Fibroblast of skin of left biceps (primary cell): ENCODE data around the gene RUBCN.
"Not testable (repeated sequence)": the region's sequence is repeated elsewhere in the genome, so short reads cannot be mapped to it uniquely, and the experiment has no call there.

Source experiments
- DNase-seq, 2 experiments: peaks; one replicate each; pipeline ENCODE4 v3.0.0-alpha.2; 2013; ENCODE audit warnings: low read depth in 2 of 2

Gene RUBCN

DNA sequence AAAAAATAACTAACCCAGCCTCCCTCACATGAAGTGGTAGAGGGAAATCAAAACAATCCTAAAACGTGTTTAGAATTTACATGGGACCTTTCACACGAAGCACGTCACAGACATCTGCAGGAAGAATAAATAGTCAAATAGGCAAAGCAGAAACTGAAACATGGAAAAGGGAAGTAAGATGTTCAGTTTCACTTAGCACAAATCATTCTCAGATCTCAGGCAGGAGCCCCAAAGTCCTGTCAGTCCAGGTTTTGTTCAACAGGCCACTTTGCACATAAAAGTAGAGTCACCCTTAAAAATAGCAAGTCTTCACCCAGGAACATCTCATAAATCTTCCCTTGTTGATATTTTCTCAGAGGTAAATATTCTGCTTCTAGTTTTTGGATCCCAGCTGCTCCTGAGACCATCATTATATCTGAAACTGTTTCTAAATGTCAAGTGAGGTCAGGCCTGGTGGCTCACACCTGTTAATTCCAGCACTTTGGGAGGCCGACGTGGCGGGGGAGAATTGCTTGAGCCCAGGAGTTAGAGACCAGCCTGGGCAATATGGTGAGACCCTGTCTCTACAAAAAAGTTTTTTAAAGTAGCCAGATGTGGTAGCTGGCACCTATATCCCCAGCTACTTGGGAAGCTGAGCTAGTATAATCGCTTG, 1.9 kb downstream of the RUBCN start:
- no peak for DNase-seq

- DNase-seq = no peak
Observed at GRCh38 chr3:197733042-197733441, 3.7 kb downstream of the RUBCN start.

GRCh38 chr3:197731483-197731882, 5.2 kb downstream of the RUBCN start:
- DNase-seq = not testable (repeated sequence)

DNA sequence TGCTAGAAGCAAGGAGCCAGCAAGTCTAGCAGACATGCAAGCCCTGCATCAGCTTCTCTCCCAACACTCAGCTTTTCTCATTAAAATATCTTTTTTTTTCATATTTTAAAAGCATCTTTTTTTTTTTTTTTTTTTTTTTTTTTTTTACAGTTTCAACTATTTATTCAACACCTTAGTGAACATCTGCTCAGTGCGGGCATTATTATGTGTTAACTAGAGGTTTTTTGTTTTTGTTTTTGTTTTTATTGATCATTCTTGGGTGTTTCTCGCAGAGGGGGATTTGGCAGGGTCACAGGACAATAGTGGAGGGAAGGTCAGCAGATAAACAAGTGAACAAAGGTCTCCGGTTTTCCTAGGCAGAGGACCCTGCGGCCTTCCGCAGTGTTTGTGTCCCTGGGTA, 5.9 kb downstream of the RUBCN start:
- not testable (repeated sequence) for DNase-seq

- DNase-seq = peak in 1 of 2 experiments; percentile 42
Observed at GRCh38 chr3:197730200-197730599, 6.5 kb downstream of the RUBCN start.

- DNase-seq = no peak
Observed at GRCh38 chr3:197728487-197728886, 8.2 kb downstream of the RUBCN start.

- not testable (repeated sequence) for DNase-seq
Observed at GRCh38 chr3:197727878-197728277, 8.8 kb downstream of the RUBCN start.

- DNase-seq = no peak
Observed at GRCh38 chr3:197722734-197723133, 14.0 kb downstream of the RUBCN start.

DNA sequence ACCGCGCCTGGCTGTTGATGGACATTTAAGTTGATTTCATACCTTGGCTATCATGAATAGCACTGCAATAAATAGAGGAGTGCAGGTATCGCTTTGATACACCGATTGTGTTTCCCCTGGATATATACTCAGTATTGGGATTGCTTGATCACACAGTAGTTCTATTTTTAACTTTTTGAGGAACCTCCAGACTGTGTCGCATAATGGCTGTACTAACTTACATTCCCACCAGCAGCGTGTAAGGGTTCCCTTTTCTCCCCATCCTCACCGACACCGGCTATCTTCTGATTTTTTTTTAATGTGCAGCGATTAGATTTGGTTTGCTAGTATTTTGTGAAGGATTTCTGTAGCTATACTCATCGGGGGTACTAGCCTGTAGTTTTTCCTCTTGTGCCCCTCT, 16.0 kb downstream of the RUBCN start:
- no peak for DNase-seq

- no peak for DNase-seq
Observed at GRCh38 chr3:197718891-197719290, 17.8 kb downstream of the RUBCN start.

DNA sequence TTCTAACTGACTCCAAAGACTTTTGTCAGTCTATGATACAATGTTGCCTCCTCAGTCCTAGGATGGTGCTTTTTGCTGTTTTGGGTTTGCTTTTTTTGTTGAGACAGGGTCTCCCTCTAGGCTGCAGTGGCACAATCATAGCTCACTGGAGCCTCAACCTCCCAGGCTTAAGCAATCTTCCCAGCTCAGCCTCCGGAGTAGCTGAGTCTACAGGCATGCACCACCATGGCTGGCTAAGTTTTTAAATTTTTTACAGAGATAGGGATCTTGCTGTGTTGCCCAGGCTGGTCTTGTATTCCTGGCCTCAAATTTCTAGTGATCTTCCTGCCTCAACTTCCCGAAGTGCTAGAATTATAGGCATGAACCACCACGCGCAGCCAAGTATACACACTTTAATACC, 22.5 kb downstream of the RUBCN start:
- DNase-seq = no peak

DNA sequence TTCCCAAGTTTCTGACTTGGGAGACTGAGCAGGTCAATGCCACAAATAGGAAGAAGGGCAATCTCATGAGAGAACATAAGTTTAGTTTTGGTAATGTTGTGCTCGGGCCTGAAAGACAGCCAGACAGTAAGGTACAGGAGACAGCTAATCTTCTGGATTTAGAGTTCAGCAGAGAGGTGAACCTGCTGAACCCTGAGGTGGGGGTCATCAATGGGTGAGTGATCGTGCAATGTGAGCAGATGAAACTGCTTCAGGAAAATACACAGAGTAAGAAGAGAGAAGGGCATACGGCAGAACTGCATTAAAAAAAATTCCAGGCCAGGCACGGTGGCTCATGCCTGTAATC, 23.3 kb downstream of the RUBCN start:
- DNase-seq = no peak

DNA sequence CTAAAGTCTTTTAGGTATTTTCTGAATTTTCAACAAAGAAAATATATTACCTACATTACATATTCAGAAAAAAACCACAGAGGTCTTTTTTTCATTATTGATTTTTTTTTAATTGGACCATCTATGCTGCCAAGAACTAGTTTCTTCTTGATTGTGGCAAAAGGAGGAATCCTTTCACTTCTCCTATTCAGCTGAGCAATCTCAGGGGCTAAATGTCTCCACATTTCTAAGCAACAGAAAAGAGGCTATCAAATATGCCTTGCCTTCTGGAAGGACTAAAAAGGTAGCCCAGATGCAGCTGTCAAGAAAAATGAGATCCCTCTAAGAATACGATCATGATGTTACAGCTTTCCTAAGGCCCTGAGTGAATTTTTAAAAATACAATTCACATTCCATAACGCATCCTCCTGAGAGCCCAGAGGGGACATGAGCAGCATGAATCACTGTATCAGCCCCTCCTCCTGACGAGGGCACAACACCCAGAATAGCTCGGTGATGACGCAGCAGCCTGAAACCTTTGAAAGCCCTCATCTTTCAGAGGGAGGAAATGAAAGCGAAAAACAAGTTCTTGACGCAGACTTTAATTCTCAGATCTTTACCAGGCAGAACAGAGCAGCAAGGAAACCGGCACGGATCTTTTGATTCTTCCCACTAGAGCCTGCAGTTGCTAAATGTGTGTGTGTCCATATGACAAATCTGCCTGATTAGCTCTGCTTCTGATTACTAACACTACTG, 24.6 kb downstream of the RUBCN start:
- DNase-seq = peak; percentile 89 to 90

DNA sequence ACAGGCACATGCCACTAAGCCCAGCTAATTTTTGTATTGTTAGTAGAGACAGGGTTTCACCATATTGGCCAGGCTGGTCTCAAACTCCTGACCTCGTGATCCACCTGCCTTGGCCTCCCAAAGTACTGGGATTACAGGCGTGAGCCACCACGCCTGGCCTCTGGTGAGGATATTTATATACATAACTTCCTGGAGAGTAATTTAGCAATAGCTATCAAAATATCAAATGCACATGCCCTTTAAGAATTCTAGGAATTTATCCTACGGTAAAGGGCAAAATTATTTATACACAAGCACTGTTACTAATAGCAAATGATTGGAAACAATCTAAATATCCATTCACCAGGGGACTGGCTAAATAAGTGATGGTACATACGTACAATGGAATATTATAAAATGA, 25.7 kb downstream of the RUBCN start:
- not testable (repeated sequence) for DNase-seq

DNA sequence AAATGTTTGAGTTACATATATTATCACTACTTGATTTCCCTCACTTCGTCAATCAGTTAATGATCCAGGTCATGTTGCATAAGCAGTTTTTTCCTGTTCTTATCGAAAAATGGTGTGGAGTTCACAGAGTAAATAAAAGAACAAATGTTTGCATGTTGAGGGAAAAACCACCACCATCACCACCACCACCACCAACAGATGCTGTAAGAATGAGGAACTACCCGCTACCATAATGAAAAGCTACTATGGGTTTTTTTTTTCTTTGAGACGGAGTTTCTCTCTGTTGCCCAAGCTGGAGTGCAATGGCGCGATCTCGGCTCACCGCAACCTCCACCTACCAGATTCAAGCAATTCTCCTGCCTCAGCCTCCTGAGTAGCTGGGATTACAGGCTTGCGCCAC, 27.6 kb downstream of the RUBCN start:
- no peak for DNase-seq

GRCh38 chr3:197706658-197707057, 30.0 kb downstream of the RUBCN start:
- DNase-seq = no peak

DNA sequence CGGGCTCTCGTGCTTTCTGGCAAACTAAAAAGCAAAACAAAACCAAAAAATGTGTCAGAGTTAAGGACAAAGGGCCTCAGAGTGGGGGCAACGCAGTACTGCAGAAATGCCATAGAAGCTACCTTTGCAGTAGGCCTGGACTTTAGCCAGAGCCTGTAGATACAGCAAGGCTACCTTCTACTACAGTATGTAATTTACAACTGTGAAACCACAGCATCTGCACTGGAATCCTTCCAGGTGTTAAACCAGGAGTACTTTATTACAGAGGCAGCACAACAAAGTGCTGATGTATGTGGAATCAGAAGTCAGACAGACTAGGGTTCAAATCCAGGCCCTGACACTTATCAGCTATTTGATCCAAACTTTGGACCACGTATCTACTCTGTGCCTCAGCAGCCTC, 34.9 kb downstream of the RUBCN start:
- no peak for DNase-seq

GRCh38 chr3:197700095-197700494, 36.6 kb downstream of the RUBCN start:
- DNase-seq = no peak

GRCh38 chr3:197697355-197697754, 39.3 kb downstream of the RUBCN start:
- no peak for DNase-seq

DNA sequence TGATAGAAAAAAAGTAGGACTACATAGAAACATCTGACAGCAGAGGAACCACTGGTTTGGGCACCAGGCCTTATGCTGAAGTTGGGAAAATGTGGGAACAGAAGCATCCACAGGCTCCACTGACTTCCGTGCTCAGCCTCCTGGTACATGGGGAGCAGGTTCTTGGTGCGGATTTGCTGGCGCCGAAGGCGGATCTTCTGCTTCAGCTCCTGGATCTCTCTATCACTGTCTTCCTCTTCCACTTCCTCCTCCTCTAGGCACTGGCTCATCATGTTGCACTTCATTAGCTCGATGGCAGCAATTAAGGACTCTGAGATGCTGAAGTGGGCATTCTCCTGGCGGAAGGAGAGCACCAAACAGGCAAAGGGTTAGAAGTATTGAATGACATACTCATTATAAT, 42.5 kb downstream of the RUBCN start:
- no peak for DNase-seq

DNA sequence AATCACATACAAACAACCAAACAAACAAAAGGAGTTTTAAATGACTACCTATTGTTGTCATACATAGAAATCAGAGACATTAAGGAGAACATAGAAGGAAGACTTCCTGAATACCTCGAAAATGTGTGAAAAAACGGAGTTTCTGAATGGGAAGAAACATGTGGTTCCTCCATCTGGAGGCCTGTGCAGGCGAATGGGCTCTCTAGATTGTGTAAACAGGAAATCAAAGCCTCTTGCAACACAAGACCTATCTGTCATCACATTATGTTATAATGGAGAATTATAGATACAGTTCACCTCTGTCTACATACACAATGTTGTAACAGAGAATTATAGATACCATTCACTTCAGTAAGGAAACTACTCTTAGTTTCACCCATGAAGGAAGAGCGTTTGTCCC, 44.1 kb downstream of the RUBCN start:
- peak; percentile 21 to 22 for DNase-seq

DNA sequence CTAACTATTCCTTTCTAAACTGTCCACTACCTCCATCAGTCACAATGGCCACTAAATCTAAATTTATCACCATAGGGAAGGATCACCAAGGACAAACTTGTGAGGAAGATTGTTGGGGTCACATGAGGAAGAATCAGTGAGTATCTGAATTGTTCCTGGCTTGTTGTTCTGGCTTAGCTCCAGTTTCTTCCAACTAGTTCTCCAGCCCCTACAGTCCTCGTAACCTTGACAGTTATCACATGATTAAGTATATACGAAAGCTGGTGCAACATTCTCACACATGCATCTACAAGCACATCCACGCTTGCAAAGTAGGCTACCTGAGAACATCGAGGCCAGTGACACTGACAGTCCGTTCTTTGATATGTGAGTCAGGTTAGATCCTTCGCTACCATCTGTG, 46.0 kb downstream of the RUBCN start:
- no peak for DNase-seq

GRCh38 chr3:197687570-197687969, 49.1 kb downstream of the RUBCN start:
- no peak for DNase-seq

DNA sequence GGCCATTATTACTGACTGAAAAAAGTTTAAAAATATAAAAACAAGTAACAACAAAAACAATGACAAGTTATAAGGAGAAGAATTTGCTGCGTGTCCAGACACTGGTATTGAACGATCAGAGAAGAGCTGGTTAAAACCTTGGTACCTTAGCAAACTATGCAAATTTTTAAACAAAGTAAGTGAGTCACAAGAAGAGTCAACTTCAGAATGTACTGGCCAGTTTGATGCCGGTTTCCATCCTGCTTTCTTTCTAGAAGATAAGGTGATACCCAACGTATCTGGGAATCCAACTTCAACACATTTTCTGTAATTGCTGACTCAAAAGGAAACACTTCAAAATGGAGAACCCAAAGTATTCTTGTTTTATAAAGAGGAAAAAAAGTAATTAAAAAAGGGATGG, 49.8 kb downstream of the RUBCN start:
- DNase-seq = no peak
